Suprapubic skin (tissue), 4 donors: Measurements from ENCODE around the gene HSPBAP1. TPM values are rescaled to one million over a fixed set of nuclear protein-coding genes. Genes with fewer than 3 reads are reported as not detected.
"Not testable (repeated sequence)": the region's sequence is repeated elsewhere in the genome, so short reads cannot be mapped to it uniquely, and the experiment has no call there.

Experiments used
- DNase-seq, 2 donors: peaks; one replicate each; pipeline ENCODE4 v3.0.0-alpha.2; 2019; ENCODE audit warnings: low spot score in 2 of 2
- H3K27ac ChIP-seq: fragments of 200-600 bp; sonication (generic); one replicate; pipeline ENCODE4 v1.5.1; 2019
- H3K27me3 ChIP-seq: fragments of 200-600 bp; sonication (generic); one replicate; pipeline ENCODE4 v1.5.1; 2019
- H3K36me3 ChIP-seq: fragments of 200-600 bp; sonication (generic); one replicate; pipeline ENCODE4 v1.5.1; 2019
- H3K4me1 ChIP-seq: fragments of 200-600 bp; sonication (generic); one replicate; pipeline ENCODE4 v1.5.1; 2019
- H3K4me3 ChIP-seq: fragments of 200-600 bp; sonication (generic); one replicate; pipeline ENCODE4 v1.5.1; 2019; ENCODE audit warnings: mild to moderate bottlenecking
- H3K9me3 ChIP-seq: fragments of 200-600 bp; sonication (generic); one replicate; pipeline ENCODE4 v1.5.1; 2019
- EP300 ChIP-seq: sonication (generic); formaldehyde crosslinking; IDR thresholded peaks from one replicate; pipeline ENCODE4 v1.6.1; 2017; ENCODE audit warnings: antibody characterized with exemption
- POLR2A ChIP-seq, 2 donors: fragments of 450-650 bp; IDR thresholded peaks; one replicate each; pipeline ENCODE4 v1.6.1; 2017; ENCODE audit warnings: antibody characterized with exemption in 2 of 2, mild to moderate bottlenecking in 2 of 2, moderate library complexity in 2 of 2
- POLR2AphosphoS5 ChIP-seq, 3 donors: sonication (generic); formaldehyde crosslinking; IDR thresholded peaks; one replicate each; pipeline ENCODE4 v1.6.1; 2017; ENCODE audit warnings: antibody characterized with exemption in 3 of 3
- WGBS: methylation state at CpG from one replicate; pipeline ENCODE4 v1.1.5; 2018; 5-methylcytosine and 5-hydroxymethylcytosine counted together
- total RNA-seq, 4 donors: library from RNA; depleted of rRNA; stranded (reverse); fragments of >200 nt; gene quantifications; one replicate each; pipeline ENCODE4 v1.1.0, GENCODE V29; 2016
- TF ChIP-seq, protein P1 (sequence below), 2 donors: fragments of 200-600 bp in 1 of 2; fragments of 450-650 bp in 1 of 2; sonication (generic) in 1 of 2; IDR thresholded peaks; one replicate each; pipeline ENCODE4 v1.5.1; 2016 to 2019; ENCODE audit warnings: antibody characterized with exemption in 2 of 2, mild to moderate bottlenecking in 1 of 2, moderate library complexity in 1 of 2

The HSPBAP1 gene
- total RNA-seq, 4 donors from 2014 or later, result 8.8 to 32.8 (median 15.7) TPM

GRCh38 chr3:122719273-122719921 is 74.2 kb downstream of the HSPBAP1 start:
- DNase-seq, result no peak
- Histone ChIP-seq H3K4me1 (no peaks in the 10 kb centered on the region), H3K36me3 (peaks cover 54% of the 10 kb centered on the region)

DNA sequence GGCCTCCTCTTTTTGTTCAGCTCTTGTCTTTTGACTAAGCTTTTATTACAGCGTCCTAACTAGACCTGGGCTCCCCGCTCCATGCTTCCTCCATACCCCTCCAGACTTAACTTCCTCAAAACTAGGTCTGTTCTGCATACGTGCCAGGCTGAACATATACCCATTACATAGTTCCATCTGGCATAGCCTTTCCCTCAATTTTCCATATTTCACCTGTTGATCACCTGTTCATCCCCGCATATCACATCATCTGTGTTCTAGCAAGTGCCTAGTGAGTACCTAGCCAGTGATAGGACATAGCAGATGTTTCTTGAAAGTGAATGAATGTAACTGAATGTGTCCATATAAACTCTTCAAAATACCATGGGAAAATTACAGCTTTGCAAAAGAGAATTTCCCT is 77.0 kb downstream of the HSPBAP1 start:
- no peak for DNase-seq
- no peaks in the 10 kb centered on the region for H3K4me1 ChIP-seq
- H3K27ac ChIP-seq, result no peak overlapping the region
- peaks cover 71% of the 10 kb centered on the region for H3K36me3 ChIP-seq
- no peak for TF ChIP-seq EP300
- no peak for TF ChIP-seq POLR2AphosphoS5 (IDR thresholded peaks at IDR 0.05)
- TF ChIP-seq, protein P1, sequence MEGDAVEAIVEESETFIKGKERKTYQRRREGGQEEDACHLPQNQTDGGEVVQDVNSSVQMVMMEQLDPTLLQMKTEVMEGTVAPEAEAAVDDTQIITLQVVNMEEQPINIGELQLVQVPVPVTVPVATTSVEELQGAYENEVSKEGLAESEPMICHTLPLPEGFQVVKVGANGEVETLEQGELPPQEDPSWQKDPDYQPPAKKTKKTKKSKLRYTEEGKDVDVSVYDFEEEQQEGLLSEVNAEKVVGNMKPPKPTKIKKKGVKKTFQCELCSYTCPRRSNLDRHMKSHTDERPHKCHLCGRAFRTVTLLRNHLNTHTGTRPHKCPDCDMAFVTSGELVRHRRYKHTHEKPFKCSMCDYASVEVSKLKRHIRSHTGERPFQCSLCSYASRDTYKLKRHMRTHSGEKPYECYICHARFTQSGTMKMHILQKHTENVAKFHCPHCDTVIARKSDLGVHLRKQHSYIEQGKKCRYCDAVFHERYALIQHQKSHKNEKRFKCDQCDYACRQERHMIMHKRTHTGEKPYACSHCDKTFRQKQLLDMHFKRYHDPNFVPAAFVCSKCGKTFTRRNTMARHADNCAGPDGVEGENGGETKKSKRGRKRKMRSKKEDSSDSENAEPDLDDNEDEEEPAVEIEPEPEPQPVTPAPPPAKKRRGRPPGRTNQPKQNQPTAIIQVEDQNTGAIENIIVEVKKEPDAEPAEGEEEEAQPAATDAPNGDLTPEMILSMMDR (IDR thresholded peaks at IDR 0.05), result no peak
- no peak for TF ChIP-seq POLR2A (IDR thresholded peaks at IDR 0.05)
- H3K27me3 ChIP-seq, result no peaks in the 10 kb centered on the region
- WGBS, result 89% methylated on average over 4 of the region's 4 CpGs
- no peaks in the 10 kb centered on the region for H3K9me3 ChIP-seq
- no peak overlapping the region for H3K4me3 ChIP-seq

More at GRCh38 chr3:122719273-122719921, 74.2 kb downstream of the HSPBAP1 start:
- TF ChIP-seq POLR2A (IDR thresholded peaks at IDR 0.05), result no peak
- no peak for TF ChIP-seq EP300
- H3K27ac ChIP-seq, result no peak overlapping the region
- H3K4me3 ChIP-seq, result no peak overlapping the region
- H3K9me3 ChIP-seq, result no peaks in the 10 kb centered on the region
- no peaks in the 10 kb centered on the region for H3K27me3 ChIP-seq
- WGBS, result 56% methylated on average over 3 of the region's 3 CpGs

GRCh38 chr3:122714273-122714672 is 79.4 kb downstream of the HSPBAP1 start:
- Histone ChIP-seq H3K9me3 (no peaks in the 10 kb centered on the region), H3K36me3 (peaks cover 67% of the 10 kb centered on the region), H3K4me3 (no peak overlapping the region), H3K4me1 (no peaks in the 10 kb centered on the region), H3K27me3 (no peaks in the 10 kb centered on the region), H3K27ac (no peak overlapping the region)
- DNase-seq, result no peak
- 89% methylated on average over 3 of the region's 3 CpGs for WGBS
- TF ChIP-seq EP300 (no peak), POLR2A (IDR thresholded peaks at IDR 0.05) (no peak), POLR2AphosphoS5 (IDR thresholded peaks at IDR 0.05) (no peak)
- TF ChIP-seq, protein P1 (IDR thresholded peaks at IDR 0.05), result no peak

GRCh38 chr3:122710616-122711251 is 82.9 kb downstream of the HSPBAP1 start:
- H3K4me3 ChIP-seq, H3K4me1 ChIP-seq, H3K27ac ChIP-seq, H3K27me3 ChIP-seq, DNase-seq, H3K9me3 ChIP-seq: not testable (repeated sequence)
- 95% methylated on average over 1 of the region's 1 CpG for WGBS
- H3K36me3 ChIP-seq, result peaks cover 40% of the 10 kb centered on the region

DNA sequence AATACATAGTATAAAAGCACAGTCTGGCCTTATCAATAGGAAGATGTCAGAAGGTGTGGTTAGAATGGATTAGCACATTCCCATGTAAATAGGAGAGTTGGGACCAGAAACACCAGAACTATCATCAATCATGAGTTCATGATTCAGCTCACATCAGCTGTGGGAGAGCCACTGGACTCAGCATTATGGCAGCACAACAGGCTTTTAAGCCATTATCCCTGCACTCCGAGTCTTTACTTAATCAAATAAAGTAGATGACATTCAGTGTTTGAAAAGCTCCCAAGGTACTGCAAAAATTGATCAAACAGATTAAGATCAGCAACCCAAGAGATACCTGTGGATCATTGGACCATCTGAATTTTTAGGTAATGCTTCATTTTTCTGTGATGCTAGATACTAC is 88.3 kb downstream of the HSPBAP1 start:
- Histone ChIP-seq H3K27ac (no peak overlapping the region), H3K4me1 (no peaks in the 10 kb centered on the region), H3K9me3 (no peaks in the 10 kb centered on the region), H3K36me3 (peaks cover 32% of the 10 kb centered on the region), H3K4me3 (no peak overlapping the region), H3K27me3 (no peaks in the 10 kb centered on the region)
- 97% methylated on average over 1 of the region's 1 CpG for WGBS
- TF ChIP-seq POLR2AphosphoS5 (IDR thresholded peaks at IDR 0.05) (no peak), POLR2A (IDR thresholded peaks at IDR 0.05) (no peak), EP300 (no peak)
- TF ChIP-seq, protein P1 (IDR thresholded peaks at IDR 0.05), result no peak
- DNase-seq, result no peak

GRCh38 chr3:122700193-122700592 is 93.4 kb downstream of the HSPBAP1 start:
- 72% methylated on average over 2 of the region's 2 CpGs for WGBS
- H3K4me1 ChIP-seq, result no peaks in the 10 kb centered on the region
- H3K27ac ChIP-seq, result no peak overlapping the region
- no peaks in the 10 kb centered on the region for H3K27me3 ChIP-seq
- no peak for DNase-seq
- no peak overlapping the region for H3K4me3 ChIP-seq
- no peak for TF ChIP-seq EP300
- H3K9me3 ChIP-seq, result no peaks in the 10 kb centered on the region
- peaks cover 45% of the 10 kb centered on the region for H3K36me3 ChIP-seq
